ENCODE measurements around the gene OR5T1. TPM values are rescaled to one million over a fixed set of nuclear protein-coding genes. Genes with fewer than 3 reads are reported as not detected.

Gene OR5T1
- not detected in 2 replicates for total RNA-seq

DNA sequence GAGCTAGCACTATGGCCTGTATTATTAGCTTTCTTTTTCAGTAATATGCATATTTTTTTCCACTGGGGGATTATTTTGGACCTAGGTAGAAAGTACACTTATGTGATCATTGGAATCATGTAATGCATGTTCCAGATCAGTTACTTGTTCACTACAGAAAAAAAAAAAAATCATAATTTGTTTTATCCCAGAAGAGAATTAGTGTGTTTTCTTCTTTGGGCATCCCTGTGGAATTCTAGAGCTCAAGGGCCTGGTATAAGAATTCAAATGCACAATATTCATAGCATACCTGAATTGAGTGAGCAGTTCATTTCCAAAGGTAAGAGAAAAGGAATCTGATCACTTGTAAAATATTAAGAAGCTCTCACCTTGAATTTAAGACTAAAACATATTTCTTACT is at the start of gene OR5T1:
TSS of gene OR5T1 (plus strand) at position 301 of the 400 bp plus-strand sequence. CDS start 1,485 bp downstream, outside the sequence.

GRCh38 chr11:56234155-56234554 is 39.8 kb upstream of the OR5T1 start, which contains the start of gene OR5T2:
Gene OR5T2, minus strand, starts transcription at chr11:56234255. Its CDS starts 1,193 bp downstream, at chr11:56233062.

DNA sequence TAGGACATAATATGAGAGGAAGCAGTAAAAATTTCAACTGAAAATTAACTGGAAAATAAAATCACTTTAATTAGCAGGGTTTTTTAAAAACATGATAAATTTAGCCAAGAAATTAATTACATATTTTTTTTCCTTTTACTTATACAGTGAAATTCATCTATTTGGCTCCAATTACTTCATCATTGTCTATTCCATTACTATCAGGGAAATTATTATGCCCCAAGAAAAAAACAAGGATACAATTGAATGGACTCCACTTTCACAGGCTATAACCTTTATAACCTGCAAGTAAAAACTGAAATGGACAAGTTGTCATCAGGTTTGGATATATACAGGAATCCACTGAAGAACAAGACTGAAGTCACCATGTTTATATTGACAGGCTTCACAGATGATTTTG is 22.0 kb upstream of the OR5T1 start, which contains the start of gene OR5T3:
TSS of gene OR5T3 (plus strand) at position 301 of the 400 bp plus-strand sequence. CDS start at position 301, 0 bp downstream.

DNA sequence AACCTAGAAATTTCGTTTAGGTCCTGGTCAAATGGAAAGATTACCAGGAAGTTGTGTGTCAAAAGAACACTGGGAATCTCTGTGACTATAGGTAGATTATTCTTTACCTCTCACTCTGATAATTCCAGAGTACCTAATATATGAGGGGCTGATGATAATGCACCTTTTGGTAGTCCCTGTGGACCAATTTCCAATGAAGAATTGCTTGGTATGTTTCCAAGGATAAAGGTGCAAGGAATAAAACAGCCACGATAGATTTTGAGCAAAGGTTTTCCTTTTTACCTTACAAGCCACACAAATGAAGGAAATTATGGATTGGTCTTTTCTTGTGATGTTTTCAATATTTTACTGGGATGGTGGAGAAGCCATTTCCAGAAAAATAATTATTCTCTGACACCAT is 18.2 kb downstream of the OR5T1 start, which contains the start of gene OR8H1:
TSS of gene OR8H1 (minus strand) at position 101 of the 400 bp plus-strand sequence. CDS start 1,192 bp downstream, outside the sequence.

DNA sequence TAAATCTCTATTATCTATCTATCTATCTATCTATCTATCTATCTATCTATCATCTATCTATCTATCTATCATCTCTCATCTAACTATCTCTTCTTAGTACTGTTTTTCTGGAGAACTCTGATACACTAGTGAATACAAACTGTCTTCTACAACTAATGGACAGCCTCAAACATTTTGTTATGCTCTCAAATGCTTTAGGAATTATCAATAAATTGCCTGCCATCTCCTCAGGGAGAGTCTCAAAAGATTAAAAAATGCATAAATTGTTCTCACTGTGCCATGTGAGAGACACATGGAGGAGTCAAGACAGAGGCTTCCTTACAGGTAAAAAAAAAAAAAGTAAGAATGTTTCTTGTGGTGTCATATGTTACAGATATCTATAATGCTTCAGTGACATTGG is 40.9 kb downstream of the OR5T1 start, which contains the start of gene OR8K3:
TSS of gene OR8K3 (plus strand) at position 301 of the 400 bp plus-strand sequence. CDS start 3,163 bp downstream, outside the sequence.

Other genes with a start within 250 kb of the OR5T1 start
- not detected in 2 replicates for gene OR5AS1, start 246.5 kb upstream of the OR5T1 start, total RNA-seq
- gene OR8I2, start 180.8 kb upstream of the OR5T1 start, total RNA-seq = not detected in 2 replicates
- not detected in 2 replicates for gene OR8H2, start 170.5 kb upstream of the OR5T1 start, total RNA-seq
- gene OR8H3, start 151.8 kb upstream of the OR5T1 start, total RNA-seq = not detected in 2 replicates
- not detected in 2 replicates for gene OR8J3, start 134.0 kb upstream of the OR5T1 start, total RNA-seq
- not detected in 2 replicates for gene OR8K5, start 113.8 kb upstream of the OR5T1 start, total RNA-seq
- gene OR5J2, start 97.5 kb upstream of the OR5T1 start, total RNA-seq = not detected in 2 replicates
- gene OR5T2, start 39.9 kb upstream of the OR5T1 start, total RNA-seq = not detected in 2 replicates
- gene OR5T3, start 21.9 kb upstream of the OR5T1 start, total RNA-seq = not detected in 2 replicates
- gene OR8H1, start 18.1 kb downstream of the OR5T1 start, total RNA-seq = not detected in 2 replicates
- gene OR8K3, start 41.0 kb downstream of the OR5T1 start, total RNA-seq = not detected in 2 replicates
- not detected in 2 replicates for gene OR8K1, start 71.9 kb downstream of the OR5T1 start, total RNA-seq
- not detected in 2 replicates for gene OR8J1, start 80.1 kb downstream of the OR5T1 start, total RNA-seq
- gene OR8U1, start 101.5 kb downstream of the OR5T1 start, total RNA-seq = not detected in 2 replicates
- gene OR5AL1, start 138.5 kb downstream of the OR5T1 start, total RNA-seq = not detected in 2 replicates
- not detected in 2 replicates for gene OR5M3, start 199.2 kb downstream of the OR5T1 start, total RNA-seq
- not detected in 2 replicates for gene OR5M8, start 217.2 kb downstream of the OR5T1 start, total RNA-seq

Measured in bladder microvascular endothelial cell (primary cell).